BLaER1 (cell line): ENCODE data around the gene DNASE1.

Experiments
- H3K27ac ChIP-seq: shearing (Covaris generic); formaldehyde crosslinking; 2 replicates; pipeline ENCODE4 v1.8.1; 2022
- H3K27me3 ChIP-seq: shearing (Covaris generic); formaldehyde crosslinking; 2 replicates; pipeline ENCODE4 v1.8.1; 2022
- H3K36me3 ChIP-seq: shearing (Covaris generic); formaldehyde crosslinking; 2 replicates; pipeline ENCODE4 v1.8.1; 2022
- H3K4me1 ChIP-seq: shearing (Covaris generic); formaldehyde crosslinking; 2 replicates; pipeline ENCODE4 v1.8.1; 2022
- H3K4me2 ChIP-seq: shearing (Covaris generic); formaldehyde crosslinking; 2 replicates; pipeline ENCODE4 v1.8.1; 2022
- H3K4me3 ChIP-seq: shearing (Covaris generic); formaldehyde crosslinking; 2 replicates; pipeline ENCODE4 v1.8.1; 2022
- H3K9ac ChIP-seq: shearing (Covaris generic); formaldehyde crosslinking; 2 replicates; pipeline ENCODE4 v1.8.1; 2022
- H3K9me3 ChIP-seq: shearing (Covaris generic); formaldehyde crosslinking; 2 replicates; pipeline ENCODE4 v1.8.1; 2022
- H4K20me1 ChIP-seq: shearing (Covaris generic); formaldehyde crosslinking; 2 replicates; pipeline ENCODE4 v1.8.1; 2022
- Cebpa-rat ChIP-seq: shearing (Covaris generic); IDR thresholded peaks from 2 replicates; pipeline ENCODE4 v1.8.1; 2022

The DNASE1 gene

DNA sequence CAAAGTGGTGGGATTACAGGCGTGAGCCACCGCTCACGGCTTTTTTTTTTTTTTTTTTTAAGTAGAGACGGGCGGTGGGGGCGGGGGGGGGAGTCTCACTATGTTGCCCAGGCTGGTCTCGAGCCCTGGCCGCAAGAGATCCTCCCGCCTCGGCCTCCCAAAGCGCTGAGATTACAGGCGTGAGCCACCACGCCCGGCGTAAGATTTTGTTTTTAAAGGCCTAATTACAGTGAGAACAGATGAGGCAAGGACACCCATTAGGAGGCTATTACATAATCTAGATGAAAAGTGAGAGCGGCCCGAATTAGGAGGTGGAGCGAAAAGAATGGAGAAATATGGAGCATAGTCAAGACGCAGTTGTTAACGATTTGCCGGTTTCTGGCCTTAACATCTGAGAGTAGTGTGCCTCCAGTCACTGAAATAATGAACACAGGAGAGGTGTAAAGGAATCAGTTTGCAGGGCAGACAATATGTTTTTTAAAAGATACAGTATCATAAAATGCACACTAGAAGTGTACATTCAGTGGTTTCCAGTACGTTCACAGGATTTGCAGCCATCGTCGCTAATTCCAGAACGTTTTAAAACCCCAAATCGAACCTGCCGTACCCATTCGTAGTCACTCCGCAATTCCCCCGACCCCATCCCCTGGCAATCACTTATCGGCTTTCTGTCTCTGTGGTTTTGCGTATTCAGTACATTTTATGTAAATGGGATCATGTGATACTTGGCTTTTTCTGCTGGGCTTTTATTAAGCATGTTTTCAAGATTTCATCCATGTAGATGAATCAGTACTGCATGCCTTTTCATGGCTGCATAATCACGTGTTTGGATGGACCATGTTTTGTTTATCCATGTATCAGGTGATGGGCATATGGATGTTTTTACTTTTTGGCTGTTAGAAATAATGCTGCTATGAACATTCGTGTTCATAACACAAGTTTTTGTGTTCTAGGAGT is 41.7 kb upstream of the DNASE1 start:
- H3K4me2 ChIP-seq = peak overlapping the region; percentile 93
- no peak for TF ChIP-seq Cebpa-rat
- H3K27me3 ChIP-seq = no peaks in the 10 kb centered on the region
- H3K4me1 ChIP-seq = peaks cover 28% of the 10 kb centered on the region
- peak overlapping the region; percentile 90 for H3K9ac ChIP-seq
- peaks cover 33% of the 10 kb centered on the region for H3K36me3 ChIP-seq
- peaks cover 10% of the 10 kb centered on the region for H3K9me3 ChIP-seq
- peaks cover 10% of the 10 kb centered on the region; the same call in 1 of the 2 replicates for H4K20me1 ChIP-seq
- H3K4me3 ChIP-seq = peak overlapping the region; percentile 94
- peak overlapping the region; percentile 91 for H3K27ac ChIP-seq

DNA sequence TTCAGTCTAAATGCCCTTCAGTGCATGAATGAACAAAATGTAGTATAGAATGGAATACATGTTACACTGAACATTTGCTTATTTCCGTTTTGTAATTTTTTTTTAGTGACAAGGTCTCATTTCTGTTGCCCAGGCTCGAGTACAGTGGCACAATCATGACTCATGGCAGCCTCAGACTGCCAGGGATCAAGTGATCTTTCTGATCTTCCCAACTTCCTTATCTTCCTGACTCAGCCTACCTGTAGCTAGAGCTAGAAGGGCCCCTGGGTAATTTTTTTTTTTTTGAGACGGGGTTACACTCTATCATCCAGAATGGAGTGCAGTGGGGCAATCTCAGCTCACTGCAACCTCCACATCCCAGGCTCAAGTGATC is 35.7 kb upstream of the DNASE1 start:
- H3K27me3 ChIP-seq = no peaks in the 10 kb centered on the region
- peaks cover 34% of the 10 kb centered on the region for H3K36me3 ChIP-seq
- no peak overlapping the region for H3K27ac ChIP-seq
- peaks cover 13% of the 10 kb centered on the region for H3K4me1 ChIP-seq
- TF ChIP-seq Cebpa-rat = no peak
- no peak overlapping the region for H3K4me2 ChIP-seq
- H3K9ac ChIP-seq = no peak overlapping the region
- H4K20me1 ChIP-seq = peaks cover 17% of the 10 kb centered on the region; the same call in 1 of the 2 replicates
- H3K4me3 ChIP-seq = no peak overlapping the region
- peaks cover 10% of the 10 kb centered on the region for H3K9me3 ChIP-seq

DNA sequence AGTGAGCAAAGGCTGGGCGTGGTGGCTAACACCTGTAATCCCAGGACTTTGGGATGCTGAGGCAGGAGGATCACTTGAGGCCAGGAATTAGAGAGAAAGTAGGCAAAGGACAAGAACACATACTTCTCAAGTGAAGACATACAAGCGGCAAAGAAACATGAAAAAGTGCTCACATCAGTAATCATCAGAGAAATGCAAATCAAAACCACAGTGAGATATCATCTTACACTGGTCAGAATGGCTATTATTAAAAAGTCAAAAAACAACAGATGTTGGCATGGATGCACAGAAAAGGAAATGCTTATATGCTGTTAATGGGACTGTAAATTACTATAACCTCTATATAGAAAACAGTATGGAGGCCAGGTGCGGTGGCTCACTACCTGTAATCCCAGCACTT is 30.8 kb upstream of the DNASE1 start:
- no peak for TF ChIP-seq Cebpa-rat
- H3K4me1 ChIP-seq = peaks cover 44% of the 10 kb centered on the region
- no peaks in the 10 kb centered on the region for H3K36me3 ChIP-seq
- H3K4me2 ChIP-seq = peak overlapping the region; percentile 64
- H4K20me1 ChIP-seq = peaks cover 7% of the 10 kb centered on the region; the same call in 1 of the 2 replicates
- no peak overlapping the region for H3K4me3 ChIP-seq
- H3K9me3 ChIP-seq = no peaks in the 10 kb centered on the region
- H3K9ac ChIP-seq = no peak overlapping the region
- H3K27me3 ChIP-seq = no peaks in the 10 kb centered on the region
- H3K27ac ChIP-seq = no peak overlapping the region

DNA sequence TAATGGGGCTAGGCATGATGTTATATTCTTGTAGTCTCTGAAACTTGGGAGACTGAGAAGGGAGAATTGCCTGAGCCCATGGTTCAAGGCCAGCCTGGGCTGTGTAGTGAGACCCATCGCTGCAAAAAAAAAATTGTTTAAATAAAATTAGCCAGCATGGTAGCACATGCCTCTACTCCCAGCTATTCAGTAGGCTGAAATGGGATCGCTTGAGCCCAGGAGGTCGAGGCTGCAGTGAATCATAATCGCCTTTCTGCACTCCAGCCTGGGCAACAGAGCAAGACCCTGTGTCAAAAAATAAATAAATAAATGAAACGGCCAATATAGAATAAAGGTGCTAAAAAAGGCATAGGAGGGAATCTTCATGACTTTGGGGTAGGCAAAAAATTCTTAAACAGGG is 29.2 kb upstream of the DNASE1 start:
- H3K4me1 ChIP-seq = peaks cover 44% of the 10 kb centered on the region
- H3K4me2 ChIP-seq = peak overlapping the region; percentile 53
- H3K27ac ChIP-seq = 0 out of 2 replicates have a peak overlapping the region, but pooled peaks have one; percentile 42
- no peak for TF ChIP-seq Cebpa-rat
- H3K9me3 ChIP-seq = no peaks in the 10 kb centered on the region
- H3K27me3 ChIP-seq = no peaks in the 10 kb centered on the region
- H3K9ac ChIP-seq = no peak overlapping the region
- no peaks in the 10 kb centered on the region for H3K36me3 ChIP-seq
- H3K4me3 ChIP-seq = no peak overlapping the region
- H4K20me1 ChIP-seq = peaks cover 15% of the 10 kb centered on the region; the same call in 1 of the 2 replicates

DNA sequence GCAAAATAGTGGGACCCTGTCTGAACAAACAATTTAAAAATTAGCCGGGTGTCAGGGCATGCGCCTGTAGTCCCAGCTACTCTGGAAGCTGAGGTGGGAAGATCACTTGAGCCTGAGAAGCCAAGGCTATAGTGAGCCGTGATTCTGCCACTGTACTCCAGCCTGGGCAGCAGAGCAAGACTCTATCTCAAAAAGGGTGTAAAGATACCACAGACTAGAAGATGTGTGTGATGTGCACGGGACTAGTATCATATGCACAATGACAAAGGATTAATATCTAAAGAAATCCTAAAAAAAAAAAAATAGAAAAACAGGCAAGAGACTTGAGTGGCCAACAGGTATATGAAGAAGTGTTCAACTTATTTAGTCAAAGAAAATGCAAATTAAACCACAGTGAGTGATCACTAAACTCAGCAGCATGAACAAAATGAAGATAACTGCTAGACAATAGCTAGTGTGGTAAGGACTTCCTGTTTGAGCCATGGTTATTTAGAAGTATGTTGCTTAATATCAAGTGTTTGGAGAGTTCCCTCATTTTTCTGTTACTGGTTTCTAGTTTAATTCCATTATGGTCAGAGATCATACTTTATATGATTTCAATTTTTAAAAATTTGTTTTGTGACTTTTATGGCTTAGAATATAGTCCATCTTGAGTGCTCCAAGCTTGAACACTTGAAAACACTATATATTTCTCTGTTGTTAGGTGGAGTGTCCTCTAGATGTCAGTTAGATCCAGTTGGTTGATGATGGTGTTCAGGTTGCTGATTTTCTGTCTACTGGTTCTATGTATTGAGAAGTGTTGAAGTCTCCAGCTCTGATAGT is 28.4 kb upstream of the DNASE1 start:
- TF ChIP-seq Cebpa-rat = no peak; the same call in 1 of the 2 replicates
- no peaks in the 10 kb centered on the region for H3K36me3 ChIP-seq
- no peaks in the 10 kb centered on the region for H3K9me3 ChIP-seq
- H3K4me3 ChIP-seq = no peak overlapping the region
- no peak overlapping the region for H3K9ac ChIP-seq
- H4K20me1 ChIP-seq = peaks cover 15% of the 10 kb centered on the region; the same call in 1 of the 2 replicates
- H3K27ac ChIP-seq = peak overlapping the region; percentile 42; the same call in 1 of the 2 replicates
- peak overlapping the region; percentile 53 for H3K4me2 ChIP-seq
- H3K27me3 ChIP-seq = no peaks in the 10 kb centered on the region
- H3K4me1 ChIP-seq = peaks cover 44% of the 10 kb centered on the region

DNA sequence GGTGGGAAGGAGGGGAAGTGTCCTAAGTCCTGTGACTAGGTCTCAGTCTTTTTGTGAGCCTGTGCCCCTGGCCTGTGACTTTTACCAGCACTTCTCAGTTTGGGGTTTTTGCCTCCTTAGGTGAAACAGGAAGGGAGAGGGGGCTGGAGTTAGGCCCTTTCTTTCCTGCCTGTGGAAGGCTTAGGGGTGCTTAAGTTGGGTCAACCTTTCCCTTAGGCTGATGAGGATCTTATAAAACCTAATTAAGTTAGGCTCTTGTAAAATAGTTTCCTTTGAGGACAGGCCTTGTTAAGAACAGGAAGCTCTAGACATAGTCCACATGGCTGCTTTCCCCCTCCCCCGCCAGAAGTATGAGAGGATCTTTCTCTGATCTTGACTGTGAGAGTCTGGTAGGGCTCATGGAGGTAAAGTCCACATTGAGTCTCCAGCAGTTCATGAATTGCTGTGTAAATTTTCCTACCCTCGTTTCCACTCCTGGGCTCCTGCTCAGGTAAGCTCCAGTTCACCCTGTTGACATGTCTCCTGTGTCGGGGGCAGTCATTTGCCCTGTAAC is 17.0 kb upstream of the DNASE1 start:
- H3K9ac ChIP-seq = peak overlapping the region; percentile 69
- TF ChIP-seq Cebpa-rat = no peak
- H3K4me2 ChIP-seq = peak overlapping the region; percentile 66

DNA sequence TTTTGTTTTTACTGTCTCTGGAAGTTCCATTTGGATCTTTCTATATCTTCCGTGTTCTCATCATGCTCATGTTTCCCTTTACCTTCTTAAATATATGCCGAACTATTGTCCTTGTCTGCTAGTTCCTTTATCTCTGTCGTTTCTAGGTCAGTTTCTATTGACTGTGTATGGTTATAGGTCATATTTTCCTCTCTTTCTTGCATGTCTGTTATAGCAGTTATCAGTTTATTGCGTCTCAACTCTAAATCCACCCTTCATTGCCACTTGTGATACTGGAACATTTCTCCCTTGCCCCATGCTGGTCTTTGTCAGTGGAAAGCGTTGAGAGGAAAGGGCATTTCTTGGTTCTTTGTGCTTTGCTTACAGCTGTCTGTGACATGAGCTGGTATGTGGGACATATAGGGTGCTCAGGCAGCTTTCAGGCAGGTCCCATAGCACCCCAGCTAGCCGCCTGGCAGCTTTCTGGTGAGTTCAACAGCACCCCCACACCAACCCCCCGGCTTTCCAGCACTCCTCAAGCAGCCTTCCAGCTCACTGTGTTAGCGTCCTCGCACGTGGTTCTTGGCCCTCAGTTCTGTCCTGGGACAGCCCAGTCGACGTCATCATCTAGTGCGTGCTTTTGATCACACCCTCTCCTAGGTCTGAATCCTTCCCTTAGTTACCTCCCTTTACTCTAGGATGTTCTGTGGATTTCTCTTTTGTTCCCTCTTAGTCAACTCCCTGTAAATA is 15.4 kb upstream of the DNASE1 start:
- Histone ChIP-seq H3K27me3 (no peaks in the 10 kb centered on the region), H3K4me3 (no peak overlapping the region), H3K9me3 (no peaks in the 10 kb centered on the region), H3K36me3 (peaks cover 28% of the 10 kb centered on the region), H4K20me1 (peaks cover 28% of the 10 kb centered on the region; the same call in 1 of the 2 replicates), H3K9ac (no peak overlapping the region), H3K4me1 (peaks cover 41% of the 10 kb centered on the region), H3K4me2 (no peak overlapping the region), H3K27ac (no peak overlapping the region)
- TF ChIP-seq Cebpa-rat = no peak

More for the DNA sequence above, 17.0 kb upstream of the DNASE1 start:
- no peaks in the 10 kb centered on the region for H3K9me3 ChIP-seq
- no peak overlapping the region for H3K4me3 ChIP-seq
- H3K27me3 ChIP-seq = no peaks in the 10 kb centered on the region
- H3K36me3 ChIP-seq = peaks cover 20% of the 10 kb centered on the region
- peaks cover 31% of the 10 kb centered on the region for H3K4me1 ChIP-seq
- H4K20me1 ChIP-seq = peaks cover 24% of the 10 kb centered on the region; the same call in 1 of the 2 replicates
- peak overlapping the region; percentile 85 for H3K27ac ChIP-seq

DNA sequence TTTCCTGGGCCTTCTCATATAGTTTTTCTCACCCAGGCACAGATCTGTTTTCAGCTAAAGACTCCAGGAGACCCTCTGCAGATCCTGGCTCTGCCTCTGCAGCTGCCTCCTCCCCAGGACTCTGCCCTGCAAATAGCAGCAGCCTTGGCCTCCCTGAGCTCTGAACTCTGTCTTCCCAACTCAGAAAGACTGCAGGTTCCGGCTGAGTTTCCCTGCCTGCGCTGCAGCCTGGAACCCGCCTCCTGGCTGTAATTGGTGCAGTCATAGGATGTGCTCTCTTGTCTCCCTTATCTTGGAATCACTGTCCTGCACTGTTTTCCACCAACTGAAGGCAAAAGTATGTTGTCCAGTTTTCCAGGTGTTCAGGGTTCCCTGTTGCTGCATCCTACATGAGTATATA is 14.3 kb upstream of the DNASE1 start:
- Histone ChIP-seq H3K4me3 (no peak overlapping the region), H3K27me3 (no peaks in the 10 kb centered on the region), H3K4me1 (peaks cover 49% of the 10 kb centered on the region), H3K9me3 (no peaks in the 10 kb centered on the region), H4K20me1 (peaks cover 28% of the 10 kb centered on the region; the same call in 1 of the 2 replicates), H3K36me3 (peaks cover 28% of the 10 kb centered on the region), H3K27ac (no peak overlapping the region), H3K9ac (no peak overlapping the region), H3K4me2 (no peak overlapping the region)
- TF ChIP-seq Cebpa-rat = no peak
